Measurements from ENCODE around the gene PLCXD1. TPM values are rescaled to one million over a fixed set of nuclear protein-coding genes. Genes with fewer than 3 reads are reported as not detected.
"Not testable (repeated sequence)": the region's sequence is repeated elsewhere in the genome, so short reads cannot be mapped to it uniquely, and the experiment has no call there.

The PLCXD1 gene
- total RNA-seq, 1 donor from 2014 or later = 3.0 TPM

- no peak overlapping the region for H3K4me3 ChIP-seq
- no peaks in the 10 kb centered on the region for H3K9me3 ChIP-seq
- H3K4me1 ChIP-seq = no peaks in the 10 kb centered on the region
- DNase-seq (ENCODE audit: low spot score in 2 of 2) = no peak
- peaks cover 0 to 8% of the 10 kb centered on the region in 2 donors for H3K36me3 ChIP-seq
- TF ChIP-seq CTCF (IDR thresholded peaks at IDR 0.05) = no peak
- H3K27me3 ChIP-seq = peaks cover 8% of the 10 kb centered on the region
- intact Hi-C loops (cut with DNase I) = no loop called here
- no peak overlapping the region for H3K27ac ChIP-seq
These were observed 48.2 kb downstream of the PLCXD1 start for GRCh38 chrX:329291-329910.

GRCh38 chrX:330141-330725 lies 49.1 kb downstream of the PLCXD1 start:
- H3K4me1 ChIP-seq; H3K27ac ChIP-seq; intact Hi-C loops (cut with DNase I); H3K27me3 ChIP-seq; H3K36me3 ChIP-seq; H3K4me3 ChIP-seq; DNase-seq (ENCODE audit: low spot score in 2 of 2); H3K9me3 ChIP-seq: not testable (repeated sequence)

- no peak for TF ChIP-seq CTCF (IDR thresholded peaks at IDR 0.05)
- no peak overlapping the region for H3K27ac ChIP-seq
- intact Hi-C loops (cut with DNase I) = no loop called here
- no peaks in the 10 kb centered on the region for H3K9me3 ChIP-seq
- H3K4me3 ChIP-seq = peak overlapping the region in 1 of 2 donors; percentile 42
- H3K27me3 ChIP-seq = peaks cover 8% of the 10 kb centered on the region
- H3K36me3 ChIP-seq = peaks cover 0 to 8% of the 10 kb centered on the region in 2 donors
- no peak for DNase-seq (ENCODE audit: low spot score in 2 of 2)
- H3K4me1 ChIP-seq = no peaks in the 10 kb centered on the region
These were observed 49.6 kb downstream of the PLCXD1 start for GRCh38 chrX:330726-331150.

- Histone ChIP-seq H3K27ac (no peak overlapping the region), H3K9me3 (no peaks in the 10 kb centered on the region), H3K4me1 (no peaks in the 10 kb centered on the region), H3K4me3 (peak overlapping the region in 1 of 2 donors; percentile 42), H3K36me3 (peaks cover 0 to 8% of the 10 kb centered on the region in 2 donors), H3K27me3 (peaks cover 8% of the 10 kb centered on the region)
- TF ChIP-seq CTCF (IDR thresholded peaks at IDR 0.05) = no peak
- no peak for DNase-seq (ENCODE audit: low spot score in 2 of 2)
- intact Hi-C loops (cut with DNase I) = no loop called here
These were observed 50.1 kb downstream of the PLCXD1 start for GRCh38 chrX:331151-331824.

- Histone ChIP-seq H3K9me3 (no peaks in the 10 kb centered on the region), H3K4me3 (peak overlapping the region in 1 of 2 donors; percentile 42), H3K27me3 (peaks cover 8% of the 10 kb centered on the region), H3K4me1 (no peaks in the 10 kb centered on the region), H3K27ac (no peak overlapping the region), H3K36me3 (peaks cover 0 to 12% of the 10 kb centered on the region in 2 donors)
- intact Hi-C loops (cut with DNase I) = no loop called here
- no peak for DNase-seq (ENCODE audit: low spot score in 2 of 2)
- no peak for TF ChIP-seq CTCF (IDR thresholded peaks at IDR 0.05)
These were observed 50.8 kb downstream of the PLCXD1 start for GRCh38 chrX:331825-332495.

- Histone ChIP-seq H3K4me1 (no peaks in the 10 kb centered on the region), H3K27me3 (peaks cover 8% of the 10 kb centered on the region), H3K4me3 (no peak overlapping the region), H3K27ac (no peak overlapping the region), H3K36me3 (peaks cover 0 to 15% of the 10 kb centered on the region in 2 donors), H3K9me3 (no peaks in the 10 kb centered on the region)
- DNase-seq (ENCODE audit: low spot score in 2 of 2) = no peak
- TF ChIP-seq CTCF (IDR thresholded peaks at IDR 0.05) = no peak
- intact Hi-C loops (cut with DNase I) = no loop called here
These were observed 51.3 kb downstream of the PLCXD1 start for GRCh38 chrX:332496-332860.

Data from ascending aorta (tissue), 2 donors.